MV-4-11 (cell line): Measurements from ENCODE around the gene NDUFA12.
A peak's percentile ranks its signal among the peaks of the same experiment; 100 is the strongest.

ENCODE experiments used
- DNase-seq: peaks from one replicate; lab custom pipeline; 2025; lab: John Stamatoyannopoulos, UW

NDUFA12 gene

GRCh38 chr12:94980577-94980976 is 22.9 kb downstream of the NDUFA12 start:
- DNase-seq, result peak; percentile 16

- no peak for DNase-seq
Observed at GRCh38 chr12:94979941-94980340, 23.6 kb downstream of the NDUFA12 start.

GRCh38 chr12:94977766-94978468 is 25.6 kb downstream of the NDUFA12 start:
- no peak for DNase-seq

GRCh38 chr12:94973221-94973620 is 30.3 kb downstream of the NDUFA12 start:
- peak; percentile 83 for DNase-seq

GRCh38 chr12:94972795-94973194 is 30.7 kb downstream of the NDUFA12 start:
- DNase-seq, result no peak

- DNase-seq, result no peak
Observed at GRCh38 chr12:94971923-94972322, 31.6 kb downstream of the NDUFA12 start.

- DNase-seq, result no peak
Observed at GRCh38 chr12:94970560-94970959, 32.9 kb downstream of the NDUFA12 start.

GRCh38 chr12:94969424-94969823 is 34.1 kb downstream of the NDUFA12 start:
- DNase-seq, result peak; percentile 72

GRCh38 chr12:94965982-94966630 is 37.4 kb downstream of the NDUFA12 start:
- DNase-seq, result no peak

- no peak for DNase-seq
Observed at GRCh38 chr12:94963649-94964048, 39.8 kb downstream of the NDUFA12 start.

- no peak for DNase-seq
Observed at GRCh38 chr12:94962670-94963069, 40.8 kb downstream of the NDUFA12 start.

GRCh38 chr12:94961911-94962310 is 41.6 kb downstream of the NDUFA12 start:
- no peak for DNase-seq

- DNase-seq, result no peak
Observed at GRCh38 chr12:94961256-94961824, 42.2 kb downstream of the NDUFA12 start.

GRCh38 chr12:94957006-94957405 is 46.5 kb downstream of the NDUFA12 start:
- no peak for DNase-seq

- no peak for DNase-seq
Observed at GRCh38 chr12:94954948-94955592, 48.4 kb downstream of the NDUFA12 start.

GRCh38 chr12:94954029-94954685 is 49.3 kb downstream of the NDUFA12 start:
- peak; percentile 9 for DNase-seq

- no peak for DNase-seq
Observed at GRCh38 chr12:94952325-94952724, 51.2 kb downstream of the NDUFA12 start.

GRCh38 chr12:94951071-94951934 is 52.2 kb downstream of the NDUFA12 start:
- DNase-seq, result no peak

GRCh38 chr12:94948232-94948810 is 55.2 kb downstream of the NDUFA12 start:
- DNase-seq, result peak; percentile 26

GRCh38 chr12:94942663-94943062 is 60.8 kb downstream of the NDUFA12 start:
- DNase-seq, result peak; percentile 90

GRCh38 chr12:94941440-94941862 is 62.0 kb downstream of the NDUFA12 start:
- peak; percentile 16 for DNase-seq
